Raji (cell line): Measurements from ENCODE around the gene HOXB1.

Experiments used
- POLR2A ChIP-seq: IDR thresholded peaks from 2 replicates; pipeline ENCODE4 v1.6.1; 2011; ENCODE audit warnings: low read depth, low read length, control low read depth; ENCODE audit not compliant: insufficient read depth

The HOXB1 gene

DNA sequence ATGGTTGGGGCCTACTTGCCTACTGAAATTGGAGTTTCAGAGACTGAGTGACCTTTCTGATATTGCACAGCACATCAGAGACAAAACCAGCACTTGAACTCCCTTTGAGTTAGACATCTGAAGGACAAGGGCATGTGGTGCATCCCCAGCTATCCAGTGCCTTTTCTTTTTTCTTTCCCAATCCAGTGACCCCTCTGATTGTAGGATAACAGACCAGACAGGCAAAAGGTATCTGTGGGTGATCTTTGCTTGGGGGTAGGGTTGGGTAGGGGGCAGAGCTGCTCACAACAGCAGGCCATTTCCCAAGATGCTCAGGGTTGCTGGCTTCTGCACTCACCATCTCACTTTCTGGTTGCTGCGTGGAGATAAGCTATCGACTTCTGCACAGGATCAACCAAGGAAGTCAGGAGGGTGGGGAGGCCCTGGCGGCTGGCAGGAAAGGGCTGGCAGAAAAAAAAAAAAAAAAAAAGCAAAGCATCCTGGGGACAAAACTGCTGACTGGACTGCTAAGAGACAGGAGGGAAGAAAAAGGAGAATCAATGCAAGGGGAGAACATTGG is 42.2 kb downstream of the HOXB1 start:
- TF ChIP-seq POLR2A = no peak

DNA sequence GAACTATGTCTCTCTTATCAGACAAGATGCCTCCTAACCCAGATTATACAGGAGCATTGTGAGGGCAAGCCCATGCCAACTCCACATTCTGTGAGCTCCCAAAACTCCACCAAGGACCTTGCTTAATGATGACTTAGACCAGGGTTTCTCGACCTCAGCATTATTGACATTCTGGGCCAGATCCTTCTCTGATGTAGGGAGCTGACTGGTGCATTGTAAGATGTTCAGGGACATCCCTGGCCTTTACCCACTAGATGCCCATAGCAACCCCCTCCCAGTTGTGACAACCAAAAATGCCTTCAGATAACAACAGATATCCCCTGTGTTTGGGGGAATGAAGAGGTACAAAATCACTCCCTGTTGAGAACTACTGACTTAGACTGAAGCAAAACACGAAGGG is 43.6 kb downstream of the HOXB1 start:
- TF ChIP-seq POLR2A = no peak

DNA sequence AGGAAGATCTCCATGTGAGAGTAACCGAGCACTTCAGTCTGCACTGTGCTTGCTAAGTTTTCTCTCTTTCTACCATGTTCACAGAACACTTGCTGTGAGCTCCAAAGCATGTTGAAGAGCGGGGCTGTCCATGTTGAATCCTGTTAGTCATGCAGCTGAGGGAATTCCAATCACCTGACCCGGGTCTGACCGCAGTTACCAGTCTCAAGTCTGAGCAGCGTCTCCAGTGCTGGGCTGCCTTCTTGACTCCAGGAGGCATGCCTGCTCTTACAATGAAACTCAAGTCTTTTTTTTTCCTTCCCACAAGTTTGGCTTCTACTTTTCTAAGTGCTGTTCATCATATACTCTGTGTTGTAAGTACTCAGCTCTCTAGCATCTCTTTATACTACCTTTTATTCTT is 44.3 kb downstream of the HOXB1 start:
- TF ChIP-seq POLR2A = no peak

DNA sequence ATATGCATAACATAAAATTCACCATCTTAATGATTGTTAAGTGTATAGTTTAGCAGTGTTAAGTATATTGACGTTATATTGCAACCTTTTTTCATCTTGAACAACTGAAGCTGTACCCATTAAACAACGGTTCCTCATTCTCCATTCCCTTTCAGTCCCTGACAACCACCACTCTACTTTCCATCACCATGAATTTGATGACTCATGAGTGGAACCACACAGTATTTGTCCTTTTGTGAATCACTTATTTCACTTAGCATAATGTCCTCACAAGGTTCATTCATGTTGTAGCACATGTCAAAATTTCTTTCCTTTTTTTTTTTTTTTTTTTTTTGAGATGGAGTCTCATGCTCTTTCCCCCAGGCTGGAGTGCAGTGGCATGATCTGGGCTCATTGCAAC is 46.0 kb downstream of the HOXB1 start:
- TF ChIP-seq POLR2A = no peak

DNA sequence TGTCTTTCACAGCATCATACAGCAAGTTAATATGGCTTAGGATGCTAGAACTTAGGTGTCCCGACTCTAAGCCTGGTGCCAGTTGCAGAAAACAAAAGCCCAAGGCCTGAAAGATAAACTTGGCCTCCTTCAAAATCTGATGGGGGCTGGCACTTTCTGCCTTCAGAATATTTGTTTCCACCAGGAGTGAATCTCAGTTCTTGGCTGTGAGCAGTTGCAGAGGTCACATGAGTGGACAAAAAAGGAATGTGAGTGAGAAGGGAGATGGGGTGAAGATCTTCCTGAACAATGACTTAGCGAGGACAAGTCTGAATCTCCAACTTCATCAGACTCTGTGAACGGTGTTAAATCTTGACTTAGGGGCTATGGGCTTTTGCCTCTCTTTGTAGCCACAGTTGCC is 46.6 kb downstream of the HOXB1 start:
- TF ChIP-seq POLR2A = no peak

DNA sequence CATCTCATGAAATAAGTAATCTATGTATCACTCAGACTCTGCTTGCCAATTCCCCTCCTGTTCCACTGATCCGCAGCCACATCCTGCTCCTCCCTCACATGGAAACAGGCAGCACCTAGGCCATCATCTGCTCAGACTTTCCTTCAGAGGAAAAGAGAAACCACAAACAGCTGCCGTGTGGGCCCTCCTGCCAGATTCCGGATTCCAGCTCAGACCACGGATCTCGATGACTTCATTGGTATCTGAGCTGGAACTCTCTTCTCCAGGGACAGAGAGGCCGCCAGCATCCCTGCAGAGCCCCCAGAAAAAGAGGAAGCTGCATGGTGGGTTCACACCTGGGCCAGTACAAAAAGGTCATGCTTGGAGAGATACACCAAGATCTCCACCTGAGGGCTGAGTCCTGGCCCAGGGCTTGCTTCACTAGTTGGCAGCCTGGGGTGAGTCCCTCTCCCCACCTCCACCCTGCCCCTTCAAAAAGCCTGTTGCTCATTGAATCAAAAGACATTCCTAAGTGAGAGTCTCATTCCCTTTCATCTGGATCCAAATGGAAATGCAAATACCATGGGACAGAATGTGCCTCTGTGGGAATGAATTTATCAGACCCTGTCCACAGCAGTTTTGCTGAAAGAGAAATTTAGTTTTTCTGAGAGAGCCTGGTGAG is 47.2 kb downstream of the HOXB1 start:
- no peak for TF ChIP-seq POLR2A

DNA sequence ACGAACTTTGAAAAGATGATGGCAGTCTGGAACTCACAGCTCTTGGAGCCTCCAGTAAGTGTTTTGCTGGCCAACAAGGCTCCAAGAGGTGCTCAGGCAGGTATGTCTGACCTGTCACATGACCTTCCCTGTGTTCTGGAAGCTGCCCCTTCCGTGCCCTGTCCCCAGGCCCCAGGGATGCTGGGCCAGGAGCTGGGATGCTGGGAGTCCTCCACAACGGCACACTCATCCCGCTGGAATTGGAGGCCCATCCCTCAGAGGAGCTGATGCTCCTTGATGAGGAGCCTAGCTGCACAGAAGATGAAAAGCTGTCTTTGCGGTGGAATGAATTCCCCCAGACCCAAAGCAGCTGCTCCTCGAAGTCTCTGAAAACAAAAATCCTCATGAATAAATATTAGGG is 47.8 kb downstream of the HOXB1 start:
- no peak for TF ChIP-seq POLR2A

DNA sequence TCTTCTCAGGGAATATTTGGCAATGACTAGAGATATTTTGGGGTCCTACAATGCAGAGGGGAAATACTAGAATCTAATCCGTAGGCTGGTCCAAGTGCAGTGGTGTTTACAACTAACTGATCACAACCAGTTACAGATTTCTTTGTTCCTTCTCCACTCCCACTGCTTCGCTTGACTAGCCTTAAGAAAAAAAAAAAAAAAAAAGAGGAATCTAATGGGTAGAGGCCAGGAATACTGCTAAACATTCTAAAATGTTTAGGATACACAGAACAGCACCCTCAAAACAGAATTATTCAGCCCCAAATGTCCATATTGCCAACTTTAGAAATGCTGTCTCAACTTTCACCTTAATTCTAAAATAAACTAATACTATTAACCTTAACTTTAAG is 51.8 kb downstream of the HOXB1 start:
- no peak for TF ChIP-seq POLR2A
